Measurements from ENCODE around the gene PRPSAP1.
A peak's percentile ranks its signal among the peaks of the same experiment; 100 is the strongest.

The PRPSAP1 gene

GRCh38 chr17:76266244-76266938 lies 87.3 kb downstream of the PRPSAP1 start:
- peak overlapping the region; percentile 94 for H3K4me3 Mint-ChIP-seq
- peak overlapping the region; percentile 98 for H3K27ac Mint-ChIP-seq
- H3K9me3 Mint-ChIP-seq, result no peaks in the 10 kb centered on the region
- H3K27me3 Mint-ChIP-seq (ENCODE audit: low read depth), result no peaks in the 10 kb centered on the region
- peaks cover 51% of the 10 kb centered on the region for H3K4me1 Mint-ChIP-seq (ENCODE audit: low read depth)
- peaks cover 40% of the 10 kb centered on the region for H3K36me3 Mint-ChIP-seq (ENCODE audit: low read depth)

GRCh38 chr17:76265624-76266243 lies 88.0 kb downstream of the PRPSAP1 start:
- H3K9me3 Mint-ChIP-seq, result no peaks in the 10 kb centered on the region
- H3K27me3 Mint-ChIP-seq (ENCODE audit: low read depth), result no peaks in the 10 kb centered on the region
- H3K4me3 Mint-ChIP-seq, result peak overlapping the region; percentile 94
- H3K27ac Mint-ChIP-seq, result peak overlapping the region; percentile 71
- peaks cover 35% of the 10 kb centered on the region for H3K36me3 Mint-ChIP-seq (ENCODE audit: low read depth)
- peaks cover 51% of the 10 kb centered on the region for H3K4me1 Mint-ChIP-seq (ENCODE audit: low read depth)

- H3K27ac Mint-ChIP-seq, result peak within 1 kb of the TSS; percentile 98
- no peaks in the 10 kb centered on the region for H3K9me3 Mint-ChIP-seq
- peak within 1 kb of the TSS; percentile 94 for H3K4me3 Mint-ChIP-seq
- H3K27me3 Mint-ChIP-seq (ENCODE audit: low read depth), result no peaks in the 10 kb centered on the region
- H3K4me1 Mint-ChIP-seq (ENCODE audit: low read depth), result peaks cover 52% of the 10 kb centered on the region
- peaks cover 32% of the 10 kb centered on the region for H3K36me3 Mint-ChIP-seq (ENCODE audit: low read depth)
Measured at GRCh38 chr17:76264755-76265623, 88.7 kb downstream of the PRPSAP1 start, which contains the start of gene UBALD2. UBALD2 (plus strand) TSS chr17:76265348; CDS start chr17:76265506, 158 bp downstream.

- Mint-ChIP-seq H3K4me3 (peak overlapping the region; percentile 68), H3K4me1 (ENCODE audit: low read depth) (peaks cover 50% of the 10 kb centered on the region), H3K36me3 (ENCODE audit: low read depth) (peaks cover 27% of the 10 kb centered on the region), H3K9me3 (no peaks in the 10 kb centered on the region), H3K27ac (peak overlapping the region; percentile 83), H3K27me3 (ENCODE audit: low read depth) (no peaks in the 10 kb centered on the region)
Measured at GRCh38 chr17:76264425-76264754, 89.3 kb downstream of the PRPSAP1 start.

- Mint-ChIP-seq H3K4me3 (peak overlapping the region; percentile 68), H3K9me3 (no peaks in the 10 kb centered on the region), H3K27ac (peak overlapping the region; percentile 83), H3K36me3 (ENCODE audit: low read depth) (peaks cover 23% of the 10 kb centered on the region), H3K27me3 (ENCODE audit: low read depth) (no peaks in the 10 kb centered on the region), H3K4me1 (ENCODE audit: low read depth) (peaks cover 46% of the 10 kb centered on the region)
Measured at GRCh38 chr17:76263896-76264295, 89.8 kb downstream of the PRPSAP1 start.

GRCh38 chr17:76262732-76263344 lies 90.9 kb downstream of the PRPSAP1 start:
- H3K27ac Mint-ChIP-seq, result peak overlapping the region; percentile 83
- peaks cover 15% of the 10 kb centered on the region for H3K36me3 Mint-ChIP-seq (ENCODE audit: low read depth)
- H3K27me3 Mint-ChIP-seq (ENCODE audit: low read depth), result no peaks in the 10 kb centered on the region
- no peaks in the 10 kb centered on the region for H3K9me3 Mint-ChIP-seq
- peaks cover 41% of the 10 kb centered on the region for H3K4me1 Mint-ChIP-seq (ENCODE audit: low read depth)
- peak overlapping the region; percentile 40 for H3K4me3 Mint-ChIP-seq

- Mint-ChIP-seq H3K4me1 (ENCODE audit: low read depth) (peaks cover 41% of the 10 kb centered on the region), H3K27ac (peak overlapping the region; percentile 83), H3K4me3 (no peak overlapping the region), H3K27me3 (ENCODE audit: low read depth) (no peaks in the 10 kb centered on the region), H3K9me3 (peaks cover 4% of the 10 kb centered on the region), H3K36me3 (ENCODE audit: low read depth) (peaks cover 8% of the 10 kb centered on the region)
Measured at GRCh38 chr17:76261421-76262215, 92.1 kb downstream of the PRPSAP1 start.

- H3K4me1 Mint-ChIP-seq (ENCODE audit: low read depth), result peaks cover 47% of the 10 kb centered on the region
- no peak overlapping the region for H3K4me3 Mint-ChIP-seq
- H3K27ac Mint-ChIP-seq, result peak overlapping the region; percentile 77
- H3K27me3 Mint-ChIP-seq (ENCODE audit: low read depth), result no peaks in the 10 kb centered on the region
- H3K9me3 Mint-ChIP-seq, result peaks cover 4% of the 10 kb centered on the region
- H3K36me3 Mint-ChIP-seq (ENCODE audit: low read depth), result peaks cover 4% of the 10 kb centered on the region
Measured at GRCh38 chr17:76260669-76261068, 93.0 kb downstream of the PRPSAP1 start.

GRCh38 chr17:76260220-76260619 lies 93.5 kb downstream of the PRPSAP1 start:
- Mint-ChIP-seq H3K27me3 (ENCODE audit: low read depth) (no peaks in the 10 kb centered on the region), H3K9me3 (peaks cover 4% of the 10 kb centered on the region), H3K36me3 (ENCODE audit: low read depth) (peaks cover 7% of the 10 kb centered on the region), H3K4me1 (ENCODE audit: low read depth) (peaks cover 52% of the 10 kb centered on the region), H3K4me3 (no peak overlapping the region), H3K27ac (no peak overlapping the region)
